NCI-H2081 (cell line): ENCODE results near the gene ACOT7.

Experiments
- DNase-seq, 2 experiments: peaks; one replicate each; lab custom pipeline; 2025; lab: John Stamatoyannopoulos, UW

The ACOT7 gene

DNA sequence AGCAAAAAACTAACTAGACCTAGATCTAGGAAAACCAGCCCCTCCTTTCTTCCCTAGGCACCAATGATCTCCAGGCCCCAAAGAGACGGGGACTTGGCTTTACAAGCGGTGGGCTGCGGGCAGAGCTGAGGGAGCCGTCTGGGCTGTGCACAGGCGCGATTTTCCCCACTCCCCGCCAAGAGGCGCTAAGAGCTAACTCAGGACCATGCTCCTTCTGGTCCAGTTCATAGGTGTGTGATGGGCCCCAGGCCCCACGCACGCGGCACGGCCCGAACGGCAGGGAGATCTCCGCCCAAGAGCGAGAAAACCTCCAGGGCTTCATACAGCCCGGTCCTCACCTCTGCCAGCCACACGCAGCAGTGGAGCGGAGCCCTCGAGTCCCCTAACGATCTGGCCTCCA is 125.2 kb downstream of the ACOT7 start:
- no peak for DNase-seq

DNA sequence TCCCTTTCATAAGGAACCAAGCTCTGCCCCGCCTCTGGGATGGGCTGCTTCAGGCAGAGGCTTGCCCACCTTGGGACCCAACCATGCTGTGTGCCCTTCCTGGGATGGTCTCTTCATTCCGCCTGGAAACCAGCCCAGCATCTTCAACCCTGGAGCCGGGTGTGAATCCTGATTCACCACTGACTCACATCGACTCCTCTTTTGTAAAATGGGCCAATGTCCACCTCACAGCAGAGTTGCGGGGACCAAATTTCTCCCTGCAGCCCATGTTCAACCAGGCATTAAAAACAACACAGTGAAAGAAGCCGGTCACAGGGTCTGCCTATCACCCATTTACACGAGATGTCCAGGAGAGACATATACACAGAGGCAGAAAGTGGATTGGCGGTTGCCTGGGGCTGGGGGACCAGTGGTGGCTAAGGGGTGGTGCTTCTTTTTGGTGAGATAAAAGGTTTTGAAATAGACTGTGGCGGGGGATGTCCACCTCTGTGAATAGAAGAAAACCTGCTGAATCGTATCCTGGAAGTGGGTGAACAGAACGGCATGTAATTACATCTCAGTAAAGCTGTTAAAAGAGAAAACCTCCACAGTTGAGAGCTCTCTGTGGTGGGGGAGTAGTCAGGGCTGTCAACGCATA is 125.8 kb downstream of the ACOT7 start:
- DNase-seq, result no peak

DNA sequence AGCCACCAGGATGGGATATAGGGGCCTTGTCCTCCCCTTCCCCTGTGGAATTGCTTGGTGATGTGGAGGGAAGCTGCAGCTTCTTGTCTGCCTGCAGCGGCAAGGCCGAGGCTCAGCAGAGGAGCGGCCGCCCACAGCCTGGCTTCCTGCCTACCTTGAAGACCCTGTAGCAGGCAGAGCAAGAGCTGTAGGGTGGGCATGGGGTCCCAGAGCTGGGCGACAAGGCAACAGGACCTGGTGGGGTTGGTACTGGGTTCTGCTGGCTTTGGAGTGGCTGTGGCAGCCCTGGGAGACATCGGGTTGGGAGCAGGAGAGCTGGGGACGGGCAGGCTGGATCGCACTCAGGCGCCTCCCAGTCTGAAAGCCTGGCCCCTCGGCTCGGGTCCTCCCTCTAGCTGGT is 126.9 kb downstream of the ACOT7 start:
- DNase-seq, result no peak

DNA sequence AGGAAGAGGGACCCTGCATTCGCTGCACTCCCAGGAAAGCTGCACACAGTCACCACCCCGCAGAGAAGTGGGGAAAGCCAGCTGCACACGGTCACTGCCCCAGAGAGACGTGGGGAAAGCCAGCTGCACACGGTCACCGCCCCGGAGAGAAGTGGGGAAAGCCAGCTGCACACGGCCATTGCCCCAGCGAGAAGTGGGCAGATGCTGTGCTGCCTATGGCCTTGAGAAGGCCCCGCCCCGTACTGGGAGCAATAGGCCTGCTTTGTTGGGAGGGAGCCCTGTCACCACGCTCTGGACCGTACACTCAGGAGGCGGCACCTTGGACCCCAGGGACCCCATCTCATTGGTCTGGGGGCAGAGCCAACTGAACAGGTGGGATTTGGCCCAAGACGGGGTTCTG is 128.4 kb downstream of the ACOT7 start:
- no peak for DNase-seq

DNA sequence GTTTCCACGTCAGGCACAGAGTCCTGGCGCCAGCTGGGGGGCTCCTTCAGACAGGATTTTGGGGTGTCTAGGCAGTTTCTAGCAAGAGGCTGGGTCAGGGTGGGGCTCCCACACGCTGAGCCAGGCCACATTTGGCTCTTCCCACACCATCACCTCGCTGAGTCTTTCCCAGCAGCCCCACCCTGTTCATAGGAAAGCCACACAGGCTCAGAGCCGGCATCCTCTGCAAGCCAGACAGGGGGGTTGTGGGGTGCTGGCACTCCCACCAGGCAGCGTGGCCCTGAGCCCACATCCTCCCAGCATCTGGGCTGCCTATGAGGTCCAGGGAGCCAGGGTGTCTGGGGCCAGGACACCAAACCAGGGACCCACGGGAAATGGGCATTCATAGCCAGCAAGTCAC is 129.9 kb downstream of the ACOT7 start:
- DNase-seq, result no peak

DNA sequence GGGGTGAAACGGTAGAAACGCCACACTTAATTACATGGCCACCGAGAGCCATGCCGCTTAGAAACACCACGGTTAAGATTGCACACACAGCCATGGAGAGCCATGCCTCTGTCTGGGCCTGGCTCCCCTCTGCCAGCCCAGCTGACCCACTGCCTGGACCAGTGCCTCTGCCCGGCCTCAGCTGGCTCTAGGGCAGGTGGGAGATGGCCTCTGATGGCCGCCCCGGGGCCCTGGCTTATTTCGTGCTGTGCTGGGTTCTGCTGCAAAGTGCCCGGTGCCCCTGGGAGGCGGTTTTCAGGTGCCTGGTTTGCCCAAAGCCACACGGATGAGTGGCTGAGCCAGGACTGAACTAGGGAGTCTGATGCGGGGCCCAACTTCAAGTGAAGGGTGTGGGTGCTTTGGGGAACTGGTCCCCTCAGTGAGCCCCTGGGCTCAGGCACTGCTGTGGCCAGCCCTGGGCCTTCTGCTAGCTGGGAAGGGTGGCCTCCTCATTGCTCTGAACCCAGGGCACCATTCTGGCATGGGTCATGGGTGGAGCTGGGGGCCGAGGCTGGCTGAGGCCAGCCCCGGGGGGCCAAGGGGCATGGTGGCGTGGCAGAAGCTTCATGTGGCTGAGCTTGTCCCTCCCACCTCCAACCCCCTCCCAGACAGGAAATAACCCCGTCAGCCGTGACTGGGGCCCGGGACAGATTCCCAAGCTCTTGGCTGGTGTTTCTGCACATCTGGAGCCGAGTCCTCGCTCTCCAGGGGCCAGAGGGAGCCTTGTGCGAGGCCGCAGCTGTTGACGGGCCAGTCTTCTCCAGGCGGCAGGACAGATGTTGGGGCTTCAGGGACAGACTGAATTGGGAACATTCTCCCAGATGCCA is 130.8 kb downstream of the ACOT7 start:
- DNase-seq, result no peak

DNA sequence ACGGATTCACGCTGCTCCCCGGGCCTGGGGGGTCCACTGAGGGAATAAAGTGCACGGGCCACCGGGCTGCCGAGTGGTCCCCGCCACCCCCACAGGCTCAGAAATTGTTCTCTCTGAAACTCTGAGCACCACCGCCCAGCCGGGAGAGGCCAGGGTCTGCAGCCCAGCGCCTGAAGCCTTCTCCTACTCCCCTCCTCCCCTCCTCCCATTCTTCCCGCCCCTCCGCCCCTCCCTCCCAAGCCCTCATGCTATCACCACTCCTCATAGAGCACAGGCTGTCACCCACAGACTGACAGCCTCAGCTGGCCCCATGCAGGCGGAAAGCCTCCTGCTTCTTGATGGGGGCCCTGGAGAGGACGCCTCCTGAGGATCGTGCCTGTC is 132.0 kb downstream of the ACOT7 start:
- DNase-seq, result no peak

DNA sequence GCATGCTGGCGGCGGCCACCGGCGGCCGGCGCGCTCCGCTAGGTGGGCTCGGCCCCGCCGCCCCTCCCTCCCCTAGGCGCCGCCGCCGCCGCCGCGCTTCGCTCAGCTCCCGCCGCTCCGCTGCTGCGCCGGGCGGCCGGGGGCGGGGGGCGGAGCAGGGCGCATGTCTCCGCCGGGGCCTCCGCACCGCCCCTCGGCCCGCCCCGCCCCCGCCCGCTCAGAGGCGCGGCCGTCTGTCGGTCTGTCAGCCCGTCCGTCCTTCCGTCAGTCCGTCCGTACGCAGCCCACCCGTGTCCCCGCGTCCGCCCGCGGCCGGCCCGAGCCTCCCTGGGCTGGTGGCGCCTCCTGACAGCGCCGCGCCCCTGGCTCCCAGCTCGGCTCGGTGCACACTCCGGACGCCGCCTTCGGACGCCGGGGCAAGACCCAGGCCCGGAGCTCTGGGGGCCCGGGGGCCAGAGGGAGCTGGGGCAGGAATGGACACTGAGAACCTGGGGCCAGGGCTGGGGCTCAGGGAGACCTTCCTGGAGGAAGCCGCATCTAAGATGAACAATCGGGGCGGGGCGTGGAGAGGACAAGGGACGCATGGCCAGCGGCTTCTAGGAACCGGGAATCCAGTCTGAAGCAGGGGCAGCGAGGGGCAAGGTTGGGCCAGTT is 132.5 kb downstream of the ACOT7 start, which contains the start of gene GPR153:
GPR153 (minus strand) TSS at position 138 of the 654 bp plus-strand sequence. CDS start 6,193 bp downstream, outside the sequence.
- peak in 1 of 2 experiments; percentile 20 for DNase-seq

DNA sequence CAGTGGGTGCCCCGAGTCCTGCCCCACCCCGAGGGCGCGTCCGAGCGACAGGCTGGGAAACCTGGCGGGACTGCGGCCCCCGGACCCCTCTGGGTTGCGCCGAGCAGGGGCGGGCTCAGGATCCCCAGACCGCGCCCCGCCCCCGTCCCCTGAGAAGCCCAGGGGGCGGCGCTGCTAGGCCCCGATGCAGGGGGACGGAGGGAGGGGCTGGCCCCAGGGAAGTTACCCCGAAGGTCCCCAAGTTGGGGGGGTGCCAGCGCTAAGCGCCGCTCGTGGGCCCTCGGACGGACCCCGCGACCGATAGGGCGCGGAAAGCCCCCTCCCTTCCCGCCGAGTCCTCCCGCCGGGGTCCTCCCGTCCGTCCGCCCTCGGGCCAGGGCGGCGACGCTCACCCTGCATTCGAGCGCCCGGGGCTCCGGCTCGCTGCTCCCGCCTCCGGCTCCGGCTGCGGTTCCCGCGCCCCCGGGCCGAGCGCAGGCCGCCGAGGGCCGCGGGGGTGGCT is 133.1 kb downstream of the ACOT7 start:
- DNase-seq, result peak in 1 of 2 experiments; percentile 20

DNA sequence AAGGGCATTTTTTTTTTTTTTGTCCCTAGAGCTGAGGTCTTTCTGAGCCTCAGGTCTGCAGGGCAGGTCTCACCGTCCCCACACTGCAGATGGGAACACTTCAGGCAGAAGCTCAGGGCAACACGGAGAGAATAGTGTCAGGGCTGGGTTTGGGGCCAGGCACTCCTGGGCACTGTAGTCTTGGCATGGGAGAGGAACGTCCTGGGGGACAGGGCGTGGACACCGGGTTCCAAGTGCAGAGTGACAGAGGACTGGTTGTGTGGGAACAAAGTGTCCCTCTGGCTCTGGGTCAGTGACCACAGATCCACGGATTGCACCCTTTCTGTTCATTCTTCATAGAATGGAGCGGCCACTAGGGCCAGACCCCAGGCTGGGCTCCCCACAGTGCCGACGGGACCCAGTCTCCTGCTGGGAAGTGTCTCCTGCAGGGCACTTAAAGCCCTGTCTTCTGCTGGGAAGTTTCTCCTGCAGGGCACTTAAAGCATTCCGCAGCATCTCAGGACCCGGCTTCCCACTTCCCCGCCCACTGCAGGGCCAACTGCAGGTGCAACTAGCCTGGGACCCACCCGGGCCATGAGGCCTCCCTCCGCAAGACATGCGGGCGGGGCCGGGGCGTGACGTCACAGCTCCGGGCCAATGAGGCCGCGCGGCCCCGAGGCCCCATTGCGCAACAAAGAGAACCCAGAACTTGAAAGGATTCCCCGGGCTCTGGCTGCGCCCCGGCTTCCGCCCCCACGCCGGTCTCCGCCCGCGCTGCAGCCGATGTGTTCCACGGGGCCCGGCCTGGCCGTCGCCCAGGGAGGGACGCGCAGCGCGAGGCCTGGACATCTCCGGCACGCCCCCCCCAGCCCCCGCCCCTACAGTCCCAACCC is 133.8 kb downstream of the ACOT7 start:
- DNase-seq, result peak in 1 of 2 experiments; percentile 27

DNA sequence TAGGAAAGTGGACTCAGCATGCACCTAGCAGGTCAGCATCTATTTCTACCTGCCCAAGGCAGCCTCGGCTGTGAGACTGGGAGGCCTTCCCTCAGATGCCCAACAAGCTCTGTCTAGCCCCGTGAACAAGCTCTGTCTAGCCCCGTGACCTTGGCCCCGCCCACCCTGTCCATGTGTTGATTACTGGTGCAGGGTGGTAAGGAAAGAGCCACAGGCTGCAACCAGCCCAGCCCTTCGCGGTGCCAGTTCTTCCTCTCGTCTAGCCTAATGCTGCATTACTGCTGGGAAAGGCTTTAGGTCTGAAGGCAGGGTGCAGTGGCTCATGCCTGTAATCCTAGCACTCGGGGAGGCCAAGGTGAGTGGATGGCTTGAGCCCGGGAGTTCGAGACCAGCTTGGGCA is 134.9 kb downstream of the ACOT7 start:
- no peak for DNase-seq

DNA sequence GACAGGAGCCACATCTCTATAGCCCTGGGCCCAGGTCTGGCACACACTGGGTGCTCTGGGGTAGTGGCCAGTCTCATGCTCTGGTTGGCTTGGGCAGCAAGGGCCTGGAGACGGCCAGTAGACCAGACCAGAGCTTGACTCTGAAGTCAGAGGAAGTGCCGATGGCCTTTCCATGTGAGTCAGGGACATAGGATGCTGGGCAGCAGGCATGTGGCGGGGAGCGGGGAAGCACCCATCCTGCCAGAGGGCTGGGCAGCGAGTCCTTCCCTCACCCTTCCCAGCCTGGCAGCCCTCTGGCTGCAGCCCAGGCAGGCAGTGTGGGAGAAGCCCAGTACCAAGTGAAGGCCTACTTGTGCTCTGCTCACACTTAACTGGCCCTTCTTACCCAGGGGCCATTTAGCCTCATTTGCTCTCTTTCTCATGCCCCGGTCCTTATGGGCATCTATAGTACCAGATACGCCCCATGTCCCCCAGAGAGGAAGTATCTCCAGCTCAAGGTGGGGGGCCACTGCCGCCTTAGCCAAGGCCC is 136.0 kb downstream of the ACOT7 start:
- DNase-seq, result no peak

DNA sequence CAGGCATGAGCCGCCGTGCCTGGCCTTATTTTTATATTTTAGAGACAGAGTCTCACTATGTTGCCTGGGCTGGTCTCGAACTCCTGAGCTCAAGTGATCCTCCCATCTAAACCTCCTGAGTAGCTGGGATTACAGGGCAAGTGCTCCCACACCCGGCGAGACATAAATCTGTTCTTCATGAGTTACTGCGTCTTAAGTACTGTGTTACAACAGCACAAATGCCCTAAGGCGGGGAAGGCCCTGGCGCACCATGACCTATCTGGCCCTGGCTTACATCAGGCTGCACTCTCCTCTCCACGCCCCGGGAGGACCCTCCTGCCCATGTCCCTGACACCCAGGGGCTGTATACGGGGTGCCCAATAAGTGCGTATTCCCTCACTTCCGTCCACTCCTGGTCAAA is 136.9 kb downstream of the ACOT7 start:
- DNase-seq, result no peak

DNA sequence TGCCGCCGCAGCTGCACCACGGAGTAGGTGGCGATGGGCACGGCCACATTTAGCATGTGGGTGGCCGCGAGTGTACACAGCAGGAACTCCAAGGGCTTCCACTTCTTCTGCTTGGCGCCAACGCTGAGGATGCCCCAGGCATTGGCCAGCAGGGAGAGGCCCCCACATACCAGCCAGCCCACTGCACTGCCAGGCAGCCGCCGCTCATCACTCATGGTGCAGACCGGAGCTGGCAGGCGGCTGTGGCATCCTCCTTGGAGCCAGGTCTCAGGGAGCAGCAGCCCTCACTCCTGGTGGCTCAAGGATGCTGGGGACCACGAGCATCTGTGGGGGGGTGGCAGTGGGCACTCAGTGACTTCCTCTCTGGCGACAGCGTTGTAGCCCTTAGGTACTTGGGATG is 138.9 kb downstream of the ACOT7 start:
- DNase-seq, result no peak

DNA sequence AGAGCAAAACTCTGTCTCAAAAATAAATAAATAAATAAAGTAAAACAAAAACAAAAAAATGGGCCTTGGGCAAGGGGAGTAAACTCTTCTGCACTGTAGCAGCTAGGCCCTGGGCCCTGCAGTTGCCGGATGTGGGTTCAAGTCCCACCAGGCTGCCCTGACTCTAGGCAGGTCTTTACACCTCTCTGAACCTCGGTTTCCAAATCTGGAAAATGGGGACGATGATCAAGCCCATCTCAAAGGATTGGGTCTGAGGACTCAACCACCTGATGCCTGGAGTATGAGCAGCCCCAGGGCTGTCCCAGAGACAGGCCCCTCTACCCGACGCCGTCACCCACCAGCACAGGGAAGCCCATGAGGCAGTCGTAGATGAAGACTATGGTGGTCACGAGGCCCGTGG is 140.2 kb downstream of the ACOT7 start:
- DNase-seq, result no peak

DNA sequence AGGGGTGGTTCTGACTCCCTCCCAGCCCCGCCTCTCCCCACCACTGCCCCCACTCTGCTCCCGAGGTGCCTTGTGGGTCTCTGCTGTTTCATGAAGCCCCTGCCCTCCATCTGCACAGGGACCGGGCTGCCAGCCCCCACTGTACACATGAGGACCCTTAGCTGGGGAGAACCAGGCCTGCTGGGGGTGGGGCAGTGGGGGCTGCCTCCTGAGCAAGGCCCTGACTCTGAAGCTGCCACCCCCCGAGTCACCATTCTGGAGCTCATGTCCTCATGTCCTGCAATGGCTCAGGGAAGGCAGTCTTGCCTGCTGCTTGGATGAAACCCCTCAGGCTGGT is 141.2 kb downstream of the ACOT7 start:
- no peak for DNase-seq

DNA sequence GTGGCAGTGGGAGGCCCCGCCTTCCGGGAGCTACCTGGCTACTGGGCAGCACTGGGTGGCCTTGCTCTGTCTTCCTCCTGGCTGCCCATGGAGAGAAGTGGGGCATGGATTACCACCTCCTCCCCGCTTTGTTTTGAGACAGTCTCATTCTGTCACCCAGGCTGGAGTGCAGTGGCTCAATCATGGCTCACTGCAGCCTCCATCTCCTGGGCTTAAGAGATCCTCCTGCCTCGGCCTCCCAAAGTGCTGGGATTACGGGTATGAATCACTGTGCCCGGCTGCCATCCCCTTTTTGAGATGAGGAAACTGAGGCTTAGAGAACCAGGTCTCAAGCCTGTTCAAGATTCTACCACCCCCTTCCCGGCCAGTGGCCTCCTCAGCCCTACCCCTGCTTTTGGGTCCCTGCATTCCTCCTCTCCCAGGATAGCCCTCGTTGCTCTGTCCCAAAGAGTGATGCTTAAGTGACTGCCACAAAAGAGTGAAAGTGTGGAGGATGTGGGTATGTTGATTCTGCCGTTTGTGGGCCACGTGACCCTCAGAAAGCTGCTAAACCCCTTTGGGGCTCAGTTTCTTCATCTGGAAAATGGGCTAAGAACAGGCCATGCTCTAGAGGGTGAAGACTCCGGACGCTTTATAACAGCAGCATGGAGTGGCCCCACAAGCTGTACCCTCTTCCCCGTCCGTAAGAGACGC is 141.7 kb downstream of the ACOT7 start:
- DNase-seq, result no peak

DNA sequence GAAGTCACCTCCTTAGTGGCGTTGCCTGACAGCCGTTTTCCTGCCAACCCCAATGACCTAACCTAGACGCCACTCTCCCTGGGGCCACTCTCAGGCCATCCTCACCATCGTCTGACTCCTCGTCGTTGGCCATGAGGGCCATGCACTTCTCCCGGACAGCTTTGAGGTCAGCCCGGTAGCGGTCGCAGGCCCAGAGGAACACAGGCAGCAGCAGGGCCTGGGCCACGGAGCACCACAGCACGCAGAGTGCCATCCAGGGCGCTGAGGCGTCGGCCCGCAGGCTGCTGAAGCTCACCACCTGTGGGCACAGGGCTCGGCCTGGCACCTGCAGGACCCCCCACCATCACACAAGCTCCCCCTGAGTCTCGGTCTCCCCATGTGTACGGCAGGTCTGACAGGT is 142.3 kb downstream of the ACOT7 start:
- no peak for DNase-seq

DNA sequence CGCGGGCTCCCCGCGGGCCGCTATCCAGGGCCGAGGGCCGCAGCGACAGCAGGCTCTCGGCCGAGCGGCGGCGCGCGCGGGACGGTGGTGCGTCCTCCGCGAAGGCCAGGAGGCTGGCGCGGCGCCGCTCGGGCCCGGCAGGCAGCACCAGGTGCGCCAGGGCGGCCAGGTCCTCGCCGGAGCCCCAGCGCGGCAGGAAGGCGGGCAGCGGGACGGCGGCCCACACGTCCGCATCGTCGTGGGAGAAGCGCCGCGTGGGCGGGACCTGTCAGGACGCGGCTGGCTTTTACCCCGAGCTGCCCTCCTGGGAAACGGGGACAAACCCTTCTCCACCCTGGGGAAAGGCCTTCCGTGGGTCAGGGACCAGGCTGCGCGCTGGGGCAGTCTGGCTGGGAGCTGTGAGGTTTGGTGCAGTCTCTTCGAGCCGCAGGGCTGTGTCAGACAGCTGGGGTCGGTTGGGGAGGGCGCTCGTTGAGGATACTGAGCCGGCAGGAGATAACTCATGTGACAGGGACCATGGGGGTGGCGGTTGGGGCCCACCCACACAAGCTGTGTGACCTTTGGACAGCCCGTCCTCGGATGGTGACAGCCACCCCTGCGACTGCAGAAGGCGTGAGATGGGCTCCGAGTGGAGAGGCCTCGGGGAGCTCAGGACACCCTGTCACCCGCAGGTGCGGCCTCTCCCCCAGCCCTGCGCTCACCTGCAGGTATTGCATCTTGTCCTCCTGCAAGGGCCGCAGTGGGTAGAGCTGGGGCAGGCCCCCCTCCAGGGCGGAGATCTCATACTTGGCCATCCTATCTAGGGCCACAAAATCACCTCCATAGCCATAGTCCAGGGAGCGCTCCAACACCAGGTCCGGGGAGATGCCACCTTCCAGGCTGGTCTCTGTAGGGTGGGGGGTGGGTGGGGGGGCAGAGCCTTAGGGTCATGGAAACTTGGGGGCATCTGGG is 143.6 kb downstream of the ACOT7 start:
- no peak for DNase-seq
